ENCODE results near the gene NUDT13. TPM values are rescaled to one million over a fixed set of nuclear protein-coding genes. Genes with fewer than 3 reads are reported as not detected.
"Not testable (repeated sequence)": the region's sequence is repeated elsewhere in the genome, so short reads cannot be mapped to it uniquely, and the experiment has no call there.

NUDT13 gene
- total and polyA plus RNA-seq, 2 donors (not counting 1 experiment from before 2014, with no cell fraction given) = 2.5 to 4.5 TPM

GRCh38 chr10:73141603-73142002, 31.3 kb downstream of the NUDT13 start:
- POLR2A ChIA-PET = no interaction called here
- no peak overlapping the region for H3K4me2 ChIP-seq (replicated peaks; ENCODE audit: low read depth, low read length, poor library complexity, severe bottlenecking)

GRCh38 chr10:73150633-73151413, 40.6 kb downstream of the NUDT13 start:
- H3K4me3 Mint-ChIP-seq; intact Hi-C loops (cut with micrococcal nuclease); POLR2A ChIA-PET; H3K4me2 ChIP-seq (replicated peaks; ENCODE audit: low read depth, low read length, poor library complexity, severe bottlenecking); H3K9ac ChIP-seq (ENCODE audit: low read length); H3K9me3 ChIP-seq (ENCODE audit: control extremely low read depth in 1 of 3, control insufficient read depth in 2 of 3, insufficient read depth in 1 of 3, low read length in 2 of 3); H3K27ac ChIP-seq (ENCODE audit: low read length in 2 of 2); H3K27me3 Mint-ChIP-seq; H3K27ac Mint-ChIP-seq; H3K9me3 Mint-ChIP-seq (ENCODE audit: insufficient read depth); H3K4me3 ChIP-seq (ENCODE audit: control extremely low read depth in 1 of 5, extremely low read depth in 1 of 5, insufficient read depth in 1 of 5, low read depth in 2 of 5, low read length in 4 of 5); H3K79me2 ChIP-seq (ENCODE audit: control insufficient read depth, insufficient read depth, low read length); H4K20me1 ChIP-seq (ENCODE audit: control insufficient read depth, insufficient read depth, low read length, poor library complexity, severe bottlenecking); H3K4me1 Mint-ChIP-seq; H2AFZ ChIP-seq (ENCODE audit: insufficient read depth, low read depth, low read length, poor library complexity, severe bottlenecking); H3K4me1 ChIP-seq (ENCODE audit: control insufficient read depth in 2 of 2, insufficient read depth in 2 of 2, low read length in 2 of 2); ATAC-seq (ENCODE audit: low read depth); DNase-seq; H3K27me3 ChIP-seq (replicated peaks in 1 of 4; ENCODE audit: control extremely low read depth in 1 of 4, control insufficient read depth in 3 of 4, insufficient read depth in 4 of 4, low read length in 3 of 4): not testable (repeated sequence)
- no CpG with 5 or more reads among the region's 8 CpGs for WGBS (ENCODE audit: insufficient coverage)
- H3K36me3 ChIP-seq (replicated peaks in 1 of 2; ENCODE audit: control extremely low read depth in 1 of 2, control insufficient read depth in 1 of 2, extremely low read depth in 1 of 2, insufficient read depth in 2 of 2, low read length in 1 of 2) = peaks cover 8 to 52% of the 10 kb centered on the region in 2 experiments
- CTCF ChIA-PET = interaction anchor here (1.5 kb wide), 1 partner anchor 54 kb away, joined by 6 read pairs; the partner anchor contains the start of gene P4HA1

More at GRCh38 chr10:73141603-73142002, 31.3 kb downstream of the NUDT13 start:
- TF ChIP-seq CTCF (IDR thresholded peaks at IDR 0.05) (no peak), EZH2 (IDR thresholded peaks at IDR 0.05; ENCODE audit: borderline replicate concordance, insufficient read depth, low read depth, low read length, poor library complexity, severe bottlenecking) (no peak)
- Mint-ChIP-seq H3K4me1 (peaks cover 3% of the 10 kb centered on the region), H3K9me3 (ENCODE audit: insufficient read depth) (no peaks in the 10 kb centered on the region), H3K27me3 (no peaks in the 10 kb centered on the region), H3K4me3 (no peak overlapping the region), H3K27ac (no peak overlapping the region)
- Histone ChIP-seq H3K4me1 (ENCODE audit: control insufficient read depth in 2 of 2, insufficient read depth in 2 of 2, low read length in 2 of 2) (no peaks in the 10 kb centered on the region), H4K20me1 (ENCODE audit: control insufficient read depth, insufficient read depth, low read length, poor library complexity, severe bottlenecking) (peaks cover 4% of the 10 kb centered on the region), H3K9me3 (ENCODE audit: control extremely low read depth in 1 of 3, control insufficient read depth in 2 of 3, insufficient read depth in 1 of 3, low read length in 2 of 3) (no peaks in the 10 kb centered on the region), H3K4me3 (ENCODE audit: control extremely low read depth in 1 of 5, extremely low read depth in 1 of 5, insufficient read depth in 1 of 5, low read depth in 2 of 5, low read length in 4 of 5) (no peak overlapping the region), H3K27ac (ENCODE audit: low read length in 2 of 2) (no peak overlapping the region), H2AFZ (ENCODE audit: insufficient read depth, low read depth, low read length, poor library complexity, severe bottlenecking) (no peak overlapping the region), H3K36me3 (replicated peaks in 1 of 2; ENCODE audit: control extremely low read depth in 1 of 2, control insufficient read depth in 1 of 2, extremely low read depth in 1 of 2, insufficient read depth in 2 of 2, low read length in 1 of 2) (peaks cover 9 to 75% of the 10 kb centered on the region in 2 experiments), H3K79me2 (ENCODE audit: control insufficient read depth, insufficient read depth, low read length) (no peaks in the 10 kb centered on the region), H3K27me3 (replicated peaks in 1 of 4; ENCODE audit: control extremely low read depth in 1 of 4, control insufficient read depth in 3 of 4, insufficient read depth in 4 of 4, low read length in 3 of 4) (no peaks in the 10 kb centered on the region), H3K9ac (ENCODE audit: low read length) (no peak overlapping the region)
- intact Hi-C loops (cut with micrococcal nuclease) = no loop called here
- no peak for DNase-seq
- WGBS (ENCODE audit: insufficient coverage) = 100% methylated on average over 1 of the region's 3 CpGs
- ATAC-seq (ENCODE audit: low read depth) = no peak
- CTCF ChIA-PET = interaction anchor here (1.1 kb wide), 1 partner anchor 1958 kb away, joined by 3 read pairs; no protein-coding TSS in a partner anchor

All from B cell (primary cell).